ENCODE measurements around the gene SYS1. TPM values are rescaled to one million over a fixed set of nuclear protein-coding genes. Genes with fewer than 3 reads are reported as not detected.

SYS1 gene
- total and polyA plus RNA-seq, 2 donors (not counting 3 experiments of a cell fraction or from before 2014, with no cell fraction given) = 27.4 to 79.6 TPM

DNA sequence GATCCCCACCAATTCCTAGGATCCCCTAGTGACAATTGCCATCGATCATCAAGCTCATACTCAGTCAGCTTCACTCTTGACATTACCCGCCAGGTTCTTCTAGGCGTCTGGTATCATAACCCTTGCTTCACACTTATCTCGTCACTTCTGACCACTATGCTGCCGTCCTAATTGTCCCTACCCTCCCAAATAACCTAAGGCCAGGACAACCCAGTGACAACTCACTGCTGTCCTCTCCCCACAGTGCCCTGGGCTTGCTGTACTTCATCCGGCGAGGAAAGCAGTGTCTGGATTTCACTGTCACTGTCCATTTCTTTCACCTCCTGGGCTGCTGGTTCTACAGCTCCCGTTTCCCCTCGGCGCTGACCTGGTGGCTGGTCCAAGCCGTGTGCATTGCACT is 3.7 kb downstream of the SYS1 start:
- no peak for DNase-seq (ENCODE audit: low read depth, low spot score)
- Histone ChIP-seq H3K36me3 (ENCODE audit: control insufficient read depth in 2 of 2, extremely low read depth in 1 of 2, insufficient read depth in 2 of 2, low read length in 2 of 2) (peaks cover 0 to 11% of the 10 kb centered on the region in 2 experiments), H3K9me3 (replicated peaks; ENCODE audit: control insufficient read depth, insufficient read depth, low read length) (no peaks in the 10 kb centered on the region), H3K27ac (ENCODE audit: insufficient read depth, low read depth, low read length) (no peak overlapping the region), H3K9me1 (replicated peaks; ENCODE audit: control insufficient read depth, extremely low read depth, insufficient read depth, low read length) (no peaks in the 10 kb centered on the region), H3K4me3 (replicated peaks in 1 of 3; ENCODE audit: insufficient read depth in 1 of 3, low read depth in 1 of 3, low read length in 3 of 3) (no peak overlapping the region), H2AFZ (ENCODE audit: low read depth, low read length) (no peak overlapping the region), H3K27me3 (ENCODE audit: control insufficient read depth in 2 of 2, insufficient read depth in 2 of 2, low read length in 2 of 2) (no peaks in the 10 kb centered on the region), H3K4me2 (ENCODE audit: insufficient read depth, low read length) (no peak overlapping the region), H3K9ac (replicated peaks; ENCODE audit: extremely low read depth, insufficient read depth, low read length) (no peak overlapping the region), H3K79me2 (ENCODE audit: control insufficient read depth, insufficient read depth, low read length) (peaks cover 12% of the 10 kb centered on the region), H3K4me1 (ENCODE audit: control insufficient read depth, extremely low read depth, insufficient read depth, low read length) (peaks cover 10% of the 10 kb centered on the region), H4K20me1 (replicated peaks; ENCODE audit: control insufficient read depth, extremely low read depth, insufficient read depth, low read length) (no peaks in the 10 kb centered on the region)
- no TSS peak for BruUV-seq (replicated peaks)
- ChIA-PET CTCF (interaction anchor here (1.2 kb wide), 1 partner anchor 70 kb away, joined by 5 read pairs; no protein-coding TSS in a partner anchor), POLR2A (no interaction called here)
- TF ChIP-seq, protein P1, sequence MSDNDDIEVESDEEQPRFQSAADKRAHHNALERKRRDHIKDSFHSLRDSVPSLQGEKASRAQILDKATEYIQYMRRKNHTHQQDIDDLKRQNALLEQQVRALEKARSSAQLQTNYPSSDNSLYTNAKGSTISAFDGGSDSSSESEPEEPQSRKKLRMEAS (IDR thresholded peaks at IDR 0.05; ENCODE audit: insufficient read depth, insufficient read length) = no peak
- TF ChIP-seq POLR2A (IDR thresholded peaks at IDR 0.05; ENCODE audit: low read depth, low read length) (no peak), POLR2AphosphoS5 (IDR thresholded peaks at IDR 0.05; ENCODE audit: insufficient read depth, low read depth, low read length) (no peak), EZH2 (IDR thresholded peaks at IDR 0.05; ENCODE audit: borderline replicate concordance, low read depth, low read length, severe bottlenecking) (no peak)
- TF ChIP-seq, protein P2, sequence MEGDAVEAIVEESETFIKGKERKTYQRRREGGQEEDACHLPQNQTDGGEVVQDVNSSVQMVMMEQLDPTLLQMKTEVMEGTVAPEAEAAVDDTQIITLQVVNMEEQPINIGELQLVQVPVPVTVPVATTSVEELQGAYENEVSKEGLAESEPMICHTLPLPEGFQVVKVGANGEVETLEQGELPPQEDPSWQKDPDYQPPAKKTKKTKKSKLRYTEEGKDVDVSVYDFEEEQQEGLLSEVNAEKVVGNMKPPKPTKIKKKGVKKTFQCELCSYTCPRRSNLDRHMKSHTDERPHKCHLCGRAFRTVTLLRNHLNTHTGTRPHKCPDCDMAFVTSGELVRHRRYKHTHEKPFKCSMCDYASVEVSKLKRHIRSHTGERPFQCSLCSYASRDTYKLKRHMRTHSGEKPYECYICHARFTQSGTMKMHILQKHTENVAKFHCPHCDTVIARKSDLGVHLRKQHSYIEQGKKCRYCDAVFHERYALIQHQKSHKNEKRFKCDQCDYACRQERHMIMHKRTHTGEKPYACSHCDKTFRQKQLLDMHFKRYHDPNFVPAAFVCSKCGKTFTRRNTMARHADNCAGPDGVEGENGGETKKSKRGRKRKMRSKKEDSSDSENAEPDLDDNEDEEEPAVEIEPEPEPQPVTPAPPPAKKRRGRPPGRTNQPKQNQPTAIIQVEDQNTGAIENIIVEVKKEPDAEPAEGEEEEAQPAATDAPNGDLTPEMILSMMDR (IDR thresholded peaks at IDR 0.05; ENCODE audit: extremely low read depth in 1 of 2, insufficient read depth in 1 of 2, low read depth in 1 of 2, low read length in 2 of 2) = no peak
- dilution Hi-C loops (cut with MboI; ENCODE audit: extremely low pct_ligation_motif_present, low sequenced_read_pairs) (no loop called here), intact Hi-C loops (cut with micrococcal nuclease) (no loop called here)
- FAIRE-seq = no peak

DNA sequence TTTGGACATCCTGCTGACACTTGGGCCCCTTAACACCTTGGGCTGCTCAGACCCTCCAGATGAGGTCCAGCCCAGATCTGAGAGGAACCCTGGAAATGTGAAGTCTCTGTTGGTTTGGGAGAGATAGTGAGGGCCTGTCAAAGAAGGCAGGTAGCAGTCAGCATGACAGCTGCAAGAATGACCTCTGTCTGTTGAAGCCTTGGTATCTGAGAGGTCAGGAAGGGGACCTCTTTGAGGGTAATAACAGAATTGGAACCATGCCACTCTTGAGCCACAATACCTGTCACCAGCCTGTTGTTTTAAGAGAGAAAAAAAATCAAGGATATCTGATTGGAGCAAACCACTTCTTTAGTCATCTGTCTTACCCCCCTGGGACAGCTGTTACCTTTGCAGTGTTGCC is 4.2 kb downstream of the SYS1 start:
- intact Hi-C loops (cut with micrococcal nuclease) = no loop called here
- no peak for FAIRE-seq

More for the DNA sequence above, 4.2 kb downstream of the SYS1 start:
- POLR2A ChIA-PET = no interaction called here
- no peaks in the 10 kb centered on the region for H4K20me1 ChIP-seq (replicated peaks; ENCODE audit: control insufficient read depth, extremely low read depth, insufficient read depth, low read length)
- CTCF ChIA-PET = interaction anchor here (1.2 kb wide), 1 partner anchor 70 kb away, joined by 5 read pairs; no protein-coding TSS in a partner anchor
- TF ChIP-seq, protein P2 (IDR thresholded peaks at IDR 0.05; ENCODE audit: extremely low read depth in 1 of 2, insufficient read depth in 1 of 2, low read depth in 1 of 2, low read length in 2 of 2) = no peak
- TF ChIP-seq, protein P1 (IDR thresholded peaks at IDR 0.05; ENCODE audit: insufficient read depth, insufficient read length) = no peak
- TF ChIP-seq MYC (IDR thresholded peaks at IDR 0.05; ENCODE audit: low read depth, low read length) = no peak
- no peak for TF ChIP-seq GATA2 (IDR thresholded peaks at IDR 0.05; ENCODE audit: insufficient read depth, insufficient read length, low read depth, low read length)
- TF ChIP-seq JUN (IDR thresholded peaks at IDR 0.05; ENCODE audit: borderline replicate concordance, insufficient read depth, insufficient read length, low read depth) = no peak
- TF ChIP-seq FOS (IDR thresholded peaks at IDR 0.05; ENCODE audit: borderline replicate concordance, insufficient read depth, low read length) = no peak
- no peak for TF ChIP-seq EZH2 (IDR thresholded peaks at IDR 0.05; ENCODE audit: borderline replicate concordance, low read depth, low read length, severe bottlenecking)
- no peak for TF ChIP-seq POLR2AphosphoS5 (IDR thresholded peaks at IDR 0.05; ENCODE audit: insufficient read depth, low read depth, low read length)
- no peak for TF ChIP-seq POLR2A (IDR thresholded peaks at IDR 0.05; ENCODE audit: low read depth, low read length)
- H3K27ac ChIP-seq (ENCODE audit: insufficient read depth, low read depth, low read length) = no peak overlapping the region
- H3K4me1 ChIP-seq (ENCODE audit: control insufficient read depth, extremely low read depth, insufficient read depth, low read length) = peaks cover 10% of the 10 kb centered on the region
- no peaks in the 10 kb centered on the region for H3K27me3 ChIP-seq (ENCODE audit: control insufficient read depth in 2 of 2, insufficient read depth in 2 of 2, low read length in 2 of 2)
- no TSS peak for BruUV-seq (replicated peaks)
- H3K79me2 ChIP-seq (ENCODE audit: control insufficient read depth, insufficient read depth, low read length) = peaks cover 12% of the 10 kb centered on the region
- no peak overlapping the region for H2AFZ ChIP-seq (ENCODE audit: low read depth, low read length)
- H3K9me3 ChIP-seq (replicated peaks; ENCODE audit: control insufficient read depth, insufficient read depth, low read length) = no peaks in the 10 kb centered on the region
- dilution Hi-C loops (cut with MboI; ENCODE audit: extremely low pct_ligation_motif_present, low sequenced_read_pairs) = no loop called here
- H3K4me3 ChIP-seq (replicated peaks in 1 of 3; ENCODE audit: insufficient read depth in 1 of 3, low read depth in 1 of 3, low read length in 3 of 3) = no peak overlapping the region
- H3K36me3 ChIP-seq (ENCODE audit: control insufficient read depth in 2 of 2, extremely low read depth in 1 of 2, insufficient read depth in 2 of 2, low read length in 2 of 2) = peaks cover 0 to 11% of the 10 kb centered on the region in 2 experiments
- no peaks in the 10 kb centered on the region for H3K9me1 ChIP-seq (replicated peaks; ENCODE audit: control insufficient read depth, extremely low read depth, insufficient read depth, low read length)
- H3K4me2 ChIP-seq (ENCODE audit: insufficient read depth, low read length) = no peak overlapping the region
- no peak for DNase-seq (ENCODE audit: low read depth, low spot score)
- no peak overlapping the region for H3K9ac ChIP-seq (replicated peaks; ENCODE audit: extremely low read depth, insufficient read depth, low read length)
